Ovary (tissue), 9 donors: Measurements from ENCODE around the gene EAPP. TPM values are rescaled to one million over a fixed set of nuclear protein-coding genes. Genes with fewer than 3 reads are reported as not detected.

Experiments used
- DNase-seq, 5 donors: peaks; one replicate each; pipeline ENCODE4 v3.0.0-alpha.2; 2019 to 2020
- H3K27ac ChIP-seq, 2 donors: fragments of 200-600 bp; one replicate each; pipeline versions ENCODE4 v1.5.1 to v1.8.0; 2019 to 2022
- H3K27me3 ChIP-seq: fragments of 200-600 bp; one replicate; pipeline ENCODE4 v1.8.0; 2022
- H3K36me3 ChIP-seq: fragments of 200-600 bp; sonication (generic); one replicate; pipeline ENCODE4 v1.5.1; 2019
- H3K4me1 ChIP-seq: one replicate; pipeline ENCODE4 v1.8.1; 2013; ENCODE audit warnings: mild to moderate bottlenecking, moderate library complexity; ENCODE audit not compliant: insufficient read depth
- H3K4me3 ChIP-seq: fragments of 200-600 bp; sonication (generic); one replicate; pipeline ENCODE4 v1.5.1; 2017
- H3K9me3 ChIP-seq, 2 donors: fragments of 200-600 bp in 1 of 2; sonication (generic) in 1 of 2; one replicate each; pipeline versions ENCODE4 v1.5.1 to v1.8.1; 2013 to 2019; ENCODE audit warnings: mild to moderate bottlenecking in 1 of 2, moderate library complexity in 1 of 2
- EP300 ChIP-seq: sonication (generic); formaldehyde crosslinking; IDR thresholded peaks from one replicate; pipeline ENCODE4 v1.6.1; 2017; ENCODE audit warnings: antibody characterized with exemption
- POLR2A ChIP-seq: fragments of 450-650 bp; IDR thresholded peaks from one replicate; pipeline ENCODE4 v1.6.1; 2017; ENCODE audit warnings: antibody characterized with exemption, mild to moderate bottlenecking, moderate library complexity
- WGBS, 3 donors: extraction: QIAGEN DNeasy Blood & Tissue Kit in 1 of 3; methylation state at CpG; one replicate each; pipeline versions ENCODE4 v1.1.5 to v1.1.7; 2013 to 2017; 5-methylcytosine and 5-hydroxymethylcytosine counted together
- intact Hi-C, 4 donors: fragments of 100-400 bp; cut with DNase I; formaldehyde crosslinking; loops; one replicate each; pipeline versions ENCODE4 v1.11.0 to v1.15.1; 2022 to 2023
- polyA plus RNA-seq, 2 donors: library from polyadenylated mRNA; stranded (reverse); fragments of 200-250 nt in 1 of 2; fragments of 350-450 nt in 1 of 2; fragmentation: Illumina TruSeq in 1 of 2; extraction: RNeasy Lipid Tissue Mini Kit (QIAGEN cat#74804) in 1 of 2; gene quantifications; one replicate each; pipeline ENCODE4 v1.2.3, GENCODE V29; 2013 to 2014
- total RNA-seq, 7 donors: library from RNA; depleted of rRNA in 2 of 7; stranded (reverse); fragments of >200 nt in 2 of 7; fragmentation: NEBNext Ultra II Directional in 3 of 7; extraction: Animal tissue kit (Norgen Biotek cat#: 25700) in 3 of 7; gene quantifications; one replicate each; pipeline versions ENCODE4 v1.1.0 to v1.2.4, GENCODE V29; 2016 to 2023
- TF ChIP-seq, protein P1 (sequence below), 3 donors: fragments of 450-650 bp in 2 of 3; fragments of 200-600 bp in 1 of 3; IDR thresholded peaks; one replicate each; pipeline versions ENCODE4 v1.5.1 to v1.8.0; 2016 to 2022; ENCODE audit warnings: antibody characterized with exemption in 3 of 3, mild to moderate bottlenecking in 1 of 3
- donor health status: DM: no; HTN: no; CAD: no; lungs with moderate emphysema.
- donor health status: DM: no; HTN: no; CAD: no.
- donor health status: Bipolar disorder and iron deficiency.
- donor health status: DM: yes; HTN: yes; CAD: no.
- donor health status: DM: no; HTN: no; CAD: no.
- donor health status: DM: yes; HTN: yes; CAD: no.

Gene EAPP
- total and polyA plus RNA-seq, 9 donors: 41.1 to 67.8 (median 47.1) TPM

GRCh38 chr14:34502545-34503225 is 36.8 kb downstream of the EAPP start:
- no peak for DNase-seq
- peaks cover 2% of the 10 kb centered on the region for H3K4me1 ChIP-seq
- intact Hi-C loops: no loop called here
- H3K27ac ChIP-seq: peak overlapping the region; percentile 28 to 46
- no peaks in the 10 kb centered on the region for H3K9me3 ChIP-seq
- no peak for TF ChIP-seq EP300
- TF ChIP-seq, protein P1, sequence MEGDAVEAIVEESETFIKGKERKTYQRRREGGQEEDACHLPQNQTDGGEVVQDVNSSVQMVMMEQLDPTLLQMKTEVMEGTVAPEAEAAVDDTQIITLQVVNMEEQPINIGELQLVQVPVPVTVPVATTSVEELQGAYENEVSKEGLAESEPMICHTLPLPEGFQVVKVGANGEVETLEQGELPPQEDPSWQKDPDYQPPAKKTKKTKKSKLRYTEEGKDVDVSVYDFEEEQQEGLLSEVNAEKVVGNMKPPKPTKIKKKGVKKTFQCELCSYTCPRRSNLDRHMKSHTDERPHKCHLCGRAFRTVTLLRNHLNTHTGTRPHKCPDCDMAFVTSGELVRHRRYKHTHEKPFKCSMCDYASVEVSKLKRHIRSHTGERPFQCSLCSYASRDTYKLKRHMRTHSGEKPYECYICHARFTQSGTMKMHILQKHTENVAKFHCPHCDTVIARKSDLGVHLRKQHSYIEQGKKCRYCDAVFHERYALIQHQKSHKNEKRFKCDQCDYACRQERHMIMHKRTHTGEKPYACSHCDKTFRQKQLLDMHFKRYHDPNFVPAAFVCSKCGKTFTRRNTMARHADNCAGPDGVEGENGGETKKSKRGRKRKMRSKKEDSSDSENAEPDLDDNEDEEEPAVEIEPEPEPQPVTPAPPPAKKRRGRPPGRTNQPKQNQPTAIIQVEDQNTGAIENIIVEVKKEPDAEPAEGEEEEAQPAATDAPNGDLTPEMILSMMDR (IDR thresholded peaks at IDR 0.05): no peak
- no peak for TF ChIP-seq POLR2A
- no peaks in the 10 kb centered on the region for H3K36me3 ChIP-seq
- WGBS, 3 donors: 4 to 15% (median 5%) methylated on average over 2 of the region's 2 CpGs
- H3K4me3 ChIP-seq: no peak overlapping the region
- H3K27me3 ChIP-seq: no peaks in the 10 kb centered on the region

GRCh38 chr14:34502001-34502400 is 37.5 kb downstream of the EAPP start:
- no peaks in the 10 kb centered on the region for H3K27me3 ChIP-seq
- 52 to 65% (median 65%) methylated on average over 2 of the region's 2 CpGs for WGBS, 3 donors
- TF ChIP-seq EP300 (no peak), POLR2A (no peak)
- TF ChIP-seq, protein P1 (IDR thresholded peaks at IDR 0.05): no peak

GRCh38 chr14:34501004-34501580 is 38.4 kb downstream of the EAPP start:
- H3K27ac ChIP-seq: no peak overlapping the region
- no peaks in the 10 kb centered on the region for H3K36me3 ChIP-seq
- DNase-seq: peak in 1 of 5 donors; percentile 3
- TF ChIP-seq EP300 (no peak), POLR2A (no peak)
- TF ChIP-seq, protein P1 (IDR thresholded peaks at IDR 0.05): no peak
- WGBS, 3 donors: 92 to 94% (median 93%) methylated on average over 4 to 5 of the region's 5 CpGs
- no peak overlapping the region for H3K4me3 ChIP-seq
- intact Hi-C loops: no loop called here
- peaks cover 10% of the 10 kb centered on the region for H3K4me1 ChIP-seq
- H3K27me3 ChIP-seq: no peaks in the 10 kb centered on the region
- H3K9me3 ChIP-seq: no peaks in the 10 kb centered on the region

More at GRCh38 chr14:34502001-34502400, 37.5 kb downstream of the EAPP start:
- DNase-seq: no peak
- intact Hi-C loops: no loop called here
- Histone ChIP-seq H3K9me3 (no peaks in the 10 kb centered on the region), H3K4me3 (no peak overlapping the region), H3K4me1 (peaks cover 5% of the 10 kb centered on the region), H3K27ac (peak overlapping the region in 1 of 2 donors; percentile 46), H3K36me3 (no peaks in the 10 kb centered on the region)

- intact Hi-C loops: loop anchor here in 2 of 4 donors (5.0 kb wide), 2 partner anchors 37 to 38 kb away; partner anchors contain the start of genes EAPP (in 1 of the 2) and SPTSSA (in 1 of the 2)
- no peak overlapping the region for H3K27ac ChIP-seq
These were observed 40.7 kb downstream of the EAPP start for GRCh38 chr14:34498684-34499412.

More at GRCh38 chr14:34498684-34499412, 40.7 kb downstream of the EAPP start:
- TF ChIP-seq, protein P1 (IDR thresholded peaks at IDR 0.05): no peak
- no peak for TF ChIP-seq POLR2A
- no peak for TF ChIP-seq EP300
- Histone ChIP-seq H3K36me3 (no peaks in the 10 kb centered on the region), H3K4me3 (no peak overlapping the region), H3K4me1 (peaks cover 12% of the 10 kb centered on the region), H3K9me3 (no peaks in the 10 kb centered on the region), H3K27me3 (no peaks in the 10 kb centered on the region)
- WGBS, 3 donors: 93 to 94% (median 94%) methylated on average over 6 of the region's 6 CpGs
- DNase-seq: no peak
